Loucy (cell line): ENCODE results near the gene LLCFC1.

Experiments used
- H2AFZ ChIP-seq: fragments of 200-600 bp; sonication (generic); 2 replicates; pipeline ENCODE4 v1.6.0; 2016; ENCODE audit warnings: antibody characterized with exemption, mild to moderate bottlenecking, low read length, moderate library complexity
- H3F3A ChIP-seq: fragments of 200-600 bp; 2 replicates; pipeline ENCODE4 v1.6.0; 2016; ENCODE audit warnings: antibody characterized with exemption, low read depth, mild to moderate bottlenecking
- H3K27me3 ChIP-seq: fragments of 200-600 bp; sonication (generic); 2 replicates; pipeline ENCODE4 v1.6.1; 2014; ENCODE audit warnings: low read length, mild to moderate bottlenecking; ENCODE audit not compliant: insufficient read depth, poor library complexity, severe bottlenecking
- H3K36me3 ChIP-seq: fragments of 200-600 bp; sonication (generic); 2 replicates; pipeline ENCODE4 v1.6.1; 2016; ENCODE audit warnings: low read length; ENCODE audit not compliant: insufficient read depth
- H3K4me1 ChIP-seq: fragments of 200-600 bp; sonication (generic); 2 replicates; pipeline ENCODE4 v1.5.1; 2014; ENCODE audit warnings: low read length, mild to moderate bottlenecking; ENCODE audit not compliant: insufficient read depth, poor library complexity, severe bottlenecking
- H3K4me2 ChIP-seq: fragments of 200-600 bp; sonication (generic); 2 replicates; pipeline ENCODE4 v1.6.0; 2014; ENCODE audit warnings: antibody characterized with exemption, low read length, low read depth, mild to moderate bottlenecking; ENCODE audit not compliant: poor library complexity, severe bottlenecking
- H3K4me3 ChIP-seq: fragments of 200-600 bp; sonication (generic); 2 replicates; pipeline ENCODE4 v1.5.1; 2014; ENCODE audit warnings: low read length, mild to moderate bottlenecking, mixed read lengths; ENCODE audit not compliant: poor library complexity, severe bottlenecking
- H3K79me2 ChIP-seq: fragments of 200-600 bp; sonication (generic); 2 replicates; pipeline ENCODE4 v1.6.1; 2014; ENCODE audit warnings: low read length; ENCODE audit not compliant: insufficient read depth
- H3K9ac ChIP-seq: fragments of 200-600 bp; sonication (generic); 2 replicates; pipeline ENCODE4 v1.6.0; 2014; ENCODE audit warnings: mild to moderate bottlenecking, low read depth, low read length, moderate library complexity; ENCODE audit not compliant: poor library complexity, severe bottlenecking
- H3K9me2 ChIP-seq: fragments of 200-600 bp; sonication (generic); replicated peaks from 2 replicates; pipeline ENCODE4 v1.6.1; 2016; ENCODE audit warnings: low read depth, low read length, mixed read lengths
- H3K9me3 ChIP-seq: fragments of 200-600 bp; sonication (generic); 2 replicates; pipeline ENCODE4 v1.6.1; 2014; ENCODE audit warnings: mild to moderate bottlenecking, antibody characterized with exemption, low read length, low read depth; ENCODE audit not compliant: insufficient read depth
- H4K20me1 ChIP-seq: fragments of 200-600 bp; sonication (generic); 2 replicates; pipeline ENCODE4 v1.6.0; 2014; ENCODE audit warnings: antibody characterized with exemption, low read length, mild to moderate bottlenecking; ENCODE audit not compliant: insufficient read depth, poor library complexity, severe bottlenecking
- CTCF ChIP-seq: fragments of 200-600 bp; sonication (generic); conservative IDR thresholded peaks from 2 replicates; pipeline ENCODE4 v1.5.1; 2014; ENCODE audit warnings: mild to moderate bottlenecking, antibody characterized with exemption, low read length
- EZH2phosphoT487 ChIP-seq: fragments of 200-600 bp; IDR thresholded peaks from 2 replicates; pipeline ENCODE4 v1.6.1; 2018; ENCODE audit warnings: antibody characterized with exemption, mild to moderate bottlenecking, moderate library complexity, borderline replicate concordance

The LLCFC1 gene

GRCh38 chr7:142950235-142950634, 11.0 kb downstream of the LLCFC1 start:
- no peak overlapping the region for H2AFZ ChIP-seq
- H3K79me2 ChIP-seq, result no peaks in the 10 kb centered on the region
- TF ChIP-seq CTCF (no peak), EZH2phosphoT487 (no peak)
- H3K4me1 ChIP-seq, result no peaks in the 10 kb centered on the region
- no peak overlapping the region for H3K4me2 ChIP-seq
- no peaks in the 10 kb centered on the region for H3K36me3 ChIP-seq
- no peaks in the 10 kb centered on the region; the same call in 1 of the 2 replicates for H3K9me3 ChIP-seq
- H3F3A ChIP-seq, result no peaks in the 10 kb centered on the region
- H4K20me1 ChIP-seq, result no peaks in the 10 kb centered on the region
- no peaks in the 10 kb centered on the region for H3K27me3 ChIP-seq
- H3K9ac ChIP-seq, result no peak overlapping the region
- H3K9me2 ChIP-seq, result no peaks in the 10 kb centered on the region
- no peak overlapping the region for H3K4me3 ChIP-seq

- no peaks in the 10 kb centered on the region for H3K27me3 ChIP-seq
- no peak overlapping the region for H3K4me2 ChIP-seq
- H4K20me1 ChIP-seq, result no peaks in the 10 kb centered on the region
- no peaks in the 10 kb centered on the region for H3K79me2 ChIP-seq
- H3K9me3 ChIP-seq, result no peaks in the 10 kb centered on the region; the same call in 1 of the 2 replicates
- no peak overlapping the region for H3K9ac ChIP-seq
- H3K4me1 ChIP-seq, result peaks cover 4% of the 10 kb centered on the region
- H3K9me2 ChIP-seq, result no peaks in the 10 kb centered on the region
- no peaks in the 10 kb centered on the region for H3F3A ChIP-seq
- no peaks in the 10 kb centered on the region for H3K36me3 ChIP-seq
- TF ChIP-seq CTCF (no peak), EZH2phosphoT487 (no peak)
- H3K4me3 ChIP-seq, result no peak overlapping the region
- no peak overlapping the region for H2AFZ ChIP-seq
These were observed 15.5 kb downstream of the LLCFC1 start for GRCh38 chr7:142954680-142955268.

DNA sequence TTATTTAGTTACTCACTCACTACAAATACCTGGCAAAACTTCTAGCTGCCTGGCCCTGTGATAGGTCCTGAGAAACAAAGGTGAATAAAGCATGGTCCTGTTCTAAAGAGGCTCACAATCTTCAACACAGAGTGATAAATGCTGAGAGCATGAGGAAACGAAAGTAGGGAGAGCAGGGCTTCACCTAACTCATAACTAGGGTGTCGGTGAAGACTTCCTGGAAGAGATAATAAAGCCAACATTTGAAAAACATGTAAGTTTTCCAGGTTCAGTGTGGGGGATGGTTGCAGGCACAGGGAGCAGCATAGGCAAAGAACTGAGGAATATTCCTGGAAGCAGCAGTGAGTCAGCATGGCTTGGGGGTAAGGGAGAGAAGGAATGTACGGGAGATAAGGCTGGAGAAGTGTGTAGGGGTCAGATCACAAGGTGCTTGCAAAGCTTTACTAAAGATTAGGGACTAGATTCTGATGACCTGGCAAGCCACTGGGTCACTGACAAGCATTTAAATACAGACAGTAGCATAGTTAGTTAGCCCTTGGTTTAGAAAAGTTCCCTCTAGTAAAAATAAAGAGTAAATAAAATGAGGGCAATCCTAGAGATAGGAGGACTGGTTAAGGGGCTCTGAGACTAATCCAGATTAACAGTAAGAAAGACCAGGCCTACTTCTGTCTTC, 17.8 kb downstream of the LLCFC1 start:
- no peak for TF ChIP-seq CTCF
- no peak for TF ChIP-seq EZH2phosphoT487
- Histone ChIP-seq H3K4me2 (no peak overlapping the region), H3K4me1 (peaks cover 4% of the 10 kb centered on the region), H4K20me1 (no peaks in the 10 kb centered on the region), H3K9me2 (no peaks in the 10 kb centered on the region), H3F3A (no peaks in the 10 kb centered on the region), H3K9ac (no peak overlapping the region), H3K79me2 (no peaks in the 10 kb centered on the region), H3K4me3 (no peak overlapping the region), H3K9me3 (no peaks in the 10 kb centered on the region; the same call in 1 of the 2 replicates), H2AFZ (no peak overlapping the region), H3K27me3 (no peaks in the 10 kb centered on the region), H3K36me3 (no peaks in the 10 kb centered on the region)
